ENCODE measurements around the gene SLC24A1.

GRCh38 chr15:65578904-65579728 lies 42.6 kb upstream of the SLC24A1 start:
- no peak for TF ChIP-seq CTCF (IDR thresholded peaks at IDR 0.05)
- TF ChIP-seq POLR2AphosphoS5 (IDR thresholded peaks at IDR 0.05; ENCODE audit: low read depth, low read length) = no peak
- no peak for TF ChIP-seq SIN3A (IDR thresholded peaks at IDR 0.05; ENCODE audit: borderline replicate concordance, insufficient read depth, low read depth, low read length)
- TF ChIP-seq REST (IDR thresholded peaks at IDR 0.05; ENCODE audit: insufficient read depth in 1 of 2, low read depth in 2 of 2, low read length in 1 of 2) = no peak
- TF ChIP-seq TCF7L2 (IDR thresholded peaks at IDR 0.05; ENCODE audit: low read depth, low read length) = no peak

All from Panc1 (cell line).